ENCODE results near the gene XPO1. TPM values are rescaled to one million over a fixed set of nuclear protein-coding genes. Genes with fewer than 3 reads are reported as not detected.

The XPO1 gene
- total RNA-seq, 1 experiment from 2014 or later = 272 TPM

- Mint-ChIP-seq H3K9me3 (no peaks in the 10 kb centered on the region), H3K36me3 (peaks cover 89% of the 10 kb centered on the region), H3K4me1 (no peaks in the 10 kb centered on the region), H3K27ac (no peak overlapping the region), H3K4me3 (no peak overlapping the region), H3K27me3 (ENCODE audit: low read depth) (no peaks in the 10 kb centered on the region)
- POLR2A ChIA-PET = interaction anchor here (0.7 kb wide), 1 partner anchor 282 kb away, joined by 3 read pairs; no protein-coding TSS in a partner anchor
- ATAC-seq (no peak), DNase-seq (ENCODE audit: low spot score) (no peak)
- CTCF ChIA-PET = no interaction called here
- TF ChIP-seq USF2 (CRISPR knock-in tag; IDR thresholded peaks at IDR 0.05) (no peak), E2F4 (CRISPR knock-in tag; IDR thresholded peaks at IDR 0.05; ENCODE audit: borderline replicate concordance, low read depth) (no peak), ZNF671 (CRISPR knock-in tag; IDR thresholded peaks at IDR 0.05) (no peak), TP53 (CRISPR knock-in tag; IDR thresholded peaks at IDR 0.05) (no peak), TCF7 (CRISPR knock-in tag; IDR thresholded peaks at IDR 0.05; ENCODE audit: low read depth) (no peak), NFATC4 (CRISPR knock-in tag; IDR thresholded peaks at IDR 0.05) (no peak)
- TF ChIP-seq, protein P1, sequence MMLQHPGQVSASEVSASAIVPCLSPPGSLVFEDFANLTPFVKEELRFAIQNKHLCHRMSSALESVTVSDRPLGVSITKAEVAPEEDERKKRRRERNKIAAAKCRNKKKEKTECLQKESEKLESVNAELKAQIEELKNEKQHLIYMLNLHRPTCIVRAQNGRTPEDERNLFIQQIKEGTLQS (CRISPR knock-in tag; conservative IDR thresholded peaks at IDR 0.05) = no peak
- TF ChIP-seq, protein P2, sequence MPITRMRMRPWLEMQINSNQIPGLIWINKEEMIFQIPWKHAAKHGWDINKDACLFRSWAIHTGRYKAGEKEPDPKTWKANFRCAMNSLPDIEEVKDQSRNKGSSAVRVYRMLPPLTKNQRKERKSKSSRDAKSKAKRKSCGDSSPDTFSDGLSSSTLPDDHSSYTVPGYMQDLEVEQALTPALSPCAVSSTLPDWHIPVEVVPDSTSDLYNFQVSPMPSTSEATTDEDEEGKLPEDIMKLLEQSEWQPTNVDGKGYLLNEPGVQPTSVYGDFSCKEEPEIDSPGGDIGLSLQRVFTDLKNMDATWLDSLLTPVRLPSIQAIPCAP (CRISPR knock-in tag; IDR thresholded peaks at IDR 0.05) = no peak
Measured at GRCh38 chr2:61485281-61485680, 52.9 kb downstream of the XPO1 start.

DNA sequence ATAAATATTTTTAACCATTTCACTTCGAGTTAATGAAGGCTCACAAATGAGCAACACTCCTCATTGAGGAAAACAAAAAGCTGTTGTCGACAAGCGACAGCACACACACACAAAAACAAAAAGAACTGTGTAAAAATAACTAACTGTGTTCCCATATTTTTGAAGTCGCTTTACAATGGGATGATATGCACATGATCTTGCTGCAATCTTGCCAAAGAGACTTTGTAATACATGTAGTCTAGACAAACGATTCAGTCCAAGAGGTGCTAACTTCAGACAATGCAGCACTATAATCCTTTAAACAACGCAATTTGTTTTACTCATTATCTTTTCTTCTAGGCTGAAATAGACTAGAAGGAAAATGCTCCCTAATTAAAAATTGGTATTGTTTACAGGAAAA, 60.1 kb downstream of the XPO1 start:
- H3K36me3 Mint-ChIP-seq = peaks cover 63% of the 10 kb centered on the region
- CTCF ChIA-PET = no interaction called here
- POLR2A ChIA-PET = no interaction called here
- H3K4me3 Mint-ChIP-seq = no peak overlapping the region
- no peak overlapping the region; the same call in 1 of the 2 replicates for H3K27ac Mint-ChIP-seq
- no peak for DNase-seq (ENCODE audit: low spot score)
- TF ChIP-seq ELF4 (CRISPR knock-in tag; IDR thresholded peaks at IDR 0.05; ENCODE audit: low read depth) (no peak), ZNF317 (CRISPR knock-in tag; IDR thresholded peaks at IDR 0.05; ENCODE audit: borderline replicate concordance, low read depth) (no peak), NR2C2 (CRISPR knock-in tag; IDR thresholded peaks at IDR 0.05) (no peak), ZNF281 (CRISPR knock-in tag; IDR thresholded peaks at IDR 0.05) (no peak), SOX15 (CRISPR knock-in tag; IDR thresholded peaks at IDR 0.05) (no peak), CREB1 (CRISPR knock-in tag; IDR thresholded peaks at IDR 0.05) (no peak), USF2 (CRISPR knock-in tag; IDR thresholded peaks at IDR 0.05) (no peak), ZSCAN18 (CRISPR knock-in tag; IDR thresholded peaks at IDR 0.05) (no peak)
- TF ChIP-seq, protein P3, sequence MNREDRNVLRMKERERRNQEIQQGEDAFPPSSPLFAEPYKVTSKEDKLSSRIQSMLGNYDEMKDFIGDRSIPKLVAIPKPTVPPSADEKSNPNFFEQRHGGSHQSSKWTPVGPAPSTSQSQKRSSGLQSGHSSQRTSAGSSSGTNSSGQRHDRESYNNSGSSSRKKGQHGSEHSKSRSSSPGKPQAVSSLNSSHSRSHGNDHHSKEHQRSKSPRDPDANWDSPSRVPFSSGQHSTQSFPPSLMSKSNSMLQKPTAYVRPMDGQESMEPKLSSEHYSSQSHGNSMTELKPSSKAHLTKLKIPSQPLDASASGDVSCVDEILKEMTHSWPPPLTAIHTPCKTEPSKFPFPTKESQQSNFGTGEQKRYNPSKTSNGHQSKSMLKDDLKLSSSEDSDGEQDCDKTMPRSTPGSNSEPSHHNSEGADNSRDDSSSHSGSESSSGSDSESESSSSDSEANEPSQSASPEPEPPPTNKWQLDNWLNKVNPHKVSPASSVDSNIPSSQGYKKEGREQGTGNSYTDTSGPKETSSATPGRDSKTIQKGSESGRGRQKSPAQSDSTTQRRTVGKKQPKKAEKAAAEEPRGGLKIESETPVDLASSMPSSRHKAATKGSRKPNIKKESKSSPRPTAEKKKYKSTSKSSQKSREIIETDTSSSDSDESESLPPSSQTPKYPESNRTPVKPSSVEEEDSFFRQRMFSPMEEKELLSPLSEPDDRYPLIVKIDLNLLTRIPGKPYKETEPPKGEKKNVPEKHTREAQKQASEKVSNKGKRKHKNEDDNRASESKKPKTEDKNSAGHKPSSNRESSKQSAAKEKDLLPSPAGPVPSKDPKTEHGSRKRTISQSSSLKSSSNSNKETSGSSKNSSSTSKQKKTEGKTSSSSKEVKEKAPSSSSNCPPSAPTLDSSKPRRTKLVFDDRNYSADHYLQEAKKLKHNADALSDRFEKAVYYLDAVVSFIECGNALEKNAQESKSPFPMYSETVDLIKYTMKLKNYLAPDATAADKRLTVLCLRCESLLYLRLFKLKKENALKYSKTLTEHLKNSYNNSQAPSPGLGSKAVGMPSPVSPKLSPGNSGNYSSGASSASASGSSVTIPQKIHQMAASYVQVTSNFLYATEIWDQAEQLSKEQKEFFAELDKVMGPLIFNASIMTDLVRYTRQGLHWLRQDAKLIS (CRISPR knock-in tag; IDR thresholded peaks at IDR 0.05; ENCODE audit: borderline replicate concordance) = no peak
- H3K9me3 Mint-ChIP-seq = peaks cover 6% of the 10 kb centered on the region; the same call in 1 of the 2 replicates
- ATAC-seq = no peak
- no peaks in the 10 kb centered on the region for H3K27me3 Mint-ChIP-seq (ENCODE audit: low read depth)
- peaks cover 3% of the 10 kb centered on the region; the same call in 1 of the 2 replicates for H3K4me1 Mint-ChIP-seq
